GM06990 (cell line): ENCODE results near the gene CASZ1.

Experiments
- DNase-seq: peaks from one replicate; pipeline ENCODE4 v3.0.0-alpha.2; 2011; ENCODE audit not compliant: insufficient read length; ENCODE audit errors: extremely low read depth
- H3K27me3 ChIP-seq: replicated peaks from 2 replicates; pipeline ENCODE4 v1.6.0; 2011; ENCODE audit warnings: low read length; ENCODE audit not compliant: control insufficient read depth, insufficient read depth
- H3K36me3 ChIP-seq: 2 replicates; pipeline ENCODE4 v1.5.1; 2011; ENCODE audit warnings: low read length; ENCODE audit not compliant: control insufficient read depth, insufficient read depth
- H3K4me3 ChIP-seq: replicated peaks from 2 replicates; pipeline ENCODE4 v1.5.1; 2011; ENCODE audit warnings: low read depth, mild to moderate bottlenecking, control low read depth, low read length
- CTCF ChIP-seq: IDR thresholded peaks from 2 replicates; pipeline ENCODE4 v1.5.1; 2011; ENCODE audit warnings: low read length, control low read depth, mild to moderate bottlenecking, inconsistent platforms; ENCODE audit not compliant: insufficient read depth, poor library complexity, severe bottlenecking

Gene CASZ1

GRCh38 chr1:10777749-10778574 is 18.5 kb downstream of the CASZ1 start:
- TF ChIP-seq CTCF, result no peak
- no peak for DNase-seq
- H3K4me3 ChIP-seq, result no peak overlapping the region
- H3K36me3 ChIP-seq, result no peaks in the 10 kb centered on the region
- no peaks in the 10 kb centered on the region; the same call in 1 of the 2 replicates for H3K27me3 ChIP-seq

- DNase-seq, result no peak
- no peaks in the 10 kb centered on the region; the same call in 1 of the 2 replicates for H3K27me3 ChIP-seq
- H3K4me3 ChIP-seq, result no peak overlapping the region
- no peaks in the 10 kb centered on the region for H3K36me3 ChIP-seq
- TF ChIP-seq CTCF, result no peak
These were observed 20.1 kb downstream of the CASZ1 start for GRCh38 chr1:10776190-10776905.

DNA sequence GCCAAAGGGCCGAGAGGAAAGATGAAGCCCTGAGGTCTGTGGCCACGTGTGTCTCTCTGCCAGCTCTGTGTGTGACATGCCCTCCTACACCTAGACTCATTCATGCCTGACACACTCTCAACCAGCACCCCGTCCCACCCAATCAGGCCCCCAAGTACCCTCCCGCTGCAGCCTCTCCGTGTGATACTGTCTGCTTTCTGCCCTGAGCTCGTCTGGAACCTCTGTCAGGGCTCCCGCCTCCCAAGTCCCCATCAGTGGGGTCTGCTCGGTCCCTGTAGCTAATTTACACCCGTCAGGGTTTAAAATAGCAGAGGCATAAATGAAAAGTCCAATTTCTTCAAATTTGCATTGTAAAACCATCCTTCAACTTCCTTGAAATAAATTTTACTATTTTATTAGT is 20.7 kb downstream of the CASZ1 start:
- no peaks in the 10 kb centered on the region; the same call in 1 of the 2 replicates for H3K27me3 ChIP-seq
- no peak for TF ChIP-seq CTCF
- no peak overlapping the region for H3K4me3 ChIP-seq

GRCh38 chr1:10774615-10775310 is 21.7 kb downstream of the CASZ1 start:
- no peaks in the 10 kb centered on the region for H3K36me3 ChIP-seq
- H3K4me3 ChIP-seq, result no peak overlapping the region
- H3K27me3 ChIP-seq, result no peaks in the 10 kb centered on the region; the same call in 1 of the 2 replicates
- no peak for DNase-seq
- no peak for TF ChIP-seq CTCF

More for the DNA sequence above, 20.7 kb downstream of the CASZ1 start:
- DNase-seq, result no peak
- no peaks in the 10 kb centered on the region for H3K36me3 ChIP-seq

GRCh38 chr1:10773851-10774614 is 22.4 kb downstream of the CASZ1 start:
- H3K27me3 ChIP-seq, result no peaks in the 10 kb centered on the region; the same call in 1 of the 2 replicates
- no peak for TF ChIP-seq CTCF
- H3K4me3 ChIP-seq, result no peak overlapping the region
- no peak for DNase-seq
- no peaks in the 10 kb centered on the region for H3K36me3 ChIP-seq
